Body of pancreas (tissue), 4 donors: ENCODE measurements around the gene RASSF10. TPM values are rescaled to one million over a fixed set of nuclear protein-coding genes. Genes with fewer than 3 reads are reported as not detected.

ENCODE experiments used
- ATAC-seq: fragments of 150-250 bp; one replicate; pipeline ENCODE4 v1.9.1; 2016
- DNase-seq, 4 donors: peaks; one replicate each; pipeline ENCODE4 v3.0.0-alpha.2; 2019
- H3K27ac ChIP-seq, 4 donors: fragments of 200-600 bp; sonication (generic); 1 replicate in 3 of 4; 2 replicates in 1 of 4; pipeline versions ENCODE4 v1.5.1 to v1.6.1; 2016 to 2019; ENCODE audit warnings: mild to moderate bottlenecking in 1 of 4, mixed read lengths in 1 of 4, moderate library complexity in 1 of 4
- H3K27me3 ChIP-seq, 2 donors: fragments of 200-600 bp; sonication (generic); one replicate each; pipeline ENCODE4 v1.6.0; 2016; ENCODE audit warnings: mild to moderate bottlenecking in 1 of 2
- H3K36me3 ChIP-seq, 2 donors: fragments of 200-600 bp; sonication (generic); replicated peaks in 1 of 2; 2 replicates each; pipeline ENCODE4 v1.5.1; 2016; ENCODE audit warnings: low read depth in 2 of 2; ENCODE audit not compliant: insufficient read depth in 1 of 2
- H3K4me1 ChIP-seq: fragments of 200-600 bp; sonication (generic); one replicate; pipeline ENCODE4 v1.6.0; 2016
- H3K4me3 ChIP-seq, 2 donors: fragments of 200-600 bp; sonication (generic); 1 replicate in 1 of 2; 2 replicates in 1 of 2; pipeline ENCODE4 v1.5.1; 2016 to 2019
- H3K9me3 ChIP-seq, 3 donors: fragments of 200-600 bp; sonication (generic); 1 replicate in 2 of 3; 2 replicates in 1 of 3; pipeline ENCODE4 v1.5.1; 2016
- CTCF ChIP-seq, 7 experiments: fragments of 450-650 bp in 4 of 7; fragments of 200-600 bp in 3 of 7; sonication (generic) in 3 of 7; IDR thresholded peaks; one replicate each; pipeline ENCODE4 v1.5.1; 2016 to 2019; ENCODE audit warnings: antibody characterized with exemption in 7 of 7
- POLR2A ChIP-seq, 3 donors: fragments of 450-650 bp; IDR thresholded peaks; one replicate each; pipeline ENCODE4 v1.6.1; 2016; ENCODE audit warnings: antibody characterized with exemption in 3 of 3, mild to moderate bottlenecking in 2 of 3
- WGBS, 2 donors: methylation state at CpG; one replicate each; pipeline ENCODE4 v1.1.5; 2017; 5-methylcytosine and 5-hydroxymethylcytosine counted together
- intact Hi-C: fragments of 100-400 bp; cut with DNase I; formaldehyde crosslinking; loops from one replicate; pipeline ENCODE4 v1.15.1; 2023
- total RNA-seq, 2 donors: library from RNA; depleted of rRNA; stranded (reverse); fragments of >200 nt; gene quantifications; one replicate each; pipeline ENCODE4 v1.1.0, GENCODE V29; 2016

Gene RASSF10
- total RNA-seq, 2 donors from 2014 or later = not detected

- no peaks in the 10 kb centered on the region for H3K27me3 ChIP-seq
- no peaks in the 10 kb centered on the region for H3K36me3 ChIP-seq
- no peaks in the 10 kb centered on the region for H3K4me1 ChIP-seq
- TF ChIP-seq CTCF (IDR thresholded peaks at IDR 0.05) = no peak
- no peak for TF ChIP-seq POLR2A (IDR thresholded peaks at IDR 0.05)
- no peak overlapping the region for H3K27ac ChIP-seq
- no peak for DNase-seq
- no peak for ATAC-seq
- 36 to 53% methylated on average over 7 to 8 of the region's 8 CpGs for WGBS, 2 donors
- no peaks in the 10 kb centered on the region for H3K9me3 ChIP-seq
- H3K4me3 ChIP-seq = no peak overlapping the region
- intact Hi-C loops = no loop called here
These were observed 29.0 kb upstream of the RASSF10 start for GRCh38 chr11:12979928-12980689.

GRCh38 chr11:12981676-12982522 is 27.2 kb upstream of the RASSF10 start:
- H3K4me3 ChIP-seq = no peak overlapping the region
- no peak for ATAC-seq
- H3K27me3 ChIP-seq = no peaks in the 10 kb centered on the region
- no peaks in the 10 kb centered on the region for H3K4me1 ChIP-seq
- no peaks in the 10 kb centered on the region for H3K36me3 ChIP-seq
- 71 to 81% methylated on average over 3 of the region's 3 CpGs for WGBS, 2 donors
- no peak for DNase-seq
- no peaks in the 10 kb centered on the region for H3K9me3 ChIP-seq
- TF ChIP-seq CTCF (IDR thresholded peaks at IDR 0.05) = no peak
- TF ChIP-seq POLR2A (IDR thresholded peaks at IDR 0.05) = no peak
- H3K27ac ChIP-seq = no peak overlapping the region
- intact Hi-C loops = no loop called here

- H3K9me3 ChIP-seq = no peaks in the 10 kb centered on the region
- DNase-seq (peak in 1 of 4 donors; percentile 11), ATAC-seq (no peak)
These were observed 25.8 kb upstream of the RASSF10 start for GRCh38 chr11:12983336-12983735.

GRCh38 chr11:12986194-12986898 is 22.8 kb upstream of the RASSF10 start:
- H3K4me3 ChIP-seq = no peak overlapping the region
- no peak overlapping the region for H3K27ac ChIP-seq
- H3K27me3 ChIP-seq = no peaks in the 10 kb centered on the region
- ATAC-seq (no peak), DNase-seq (no peak)
- no peaks in the 10 kb centered on the region for H3K36me3 ChIP-seq
- intact Hi-C loops = no loop called here
- no peaks in the 10 kb centered on the region for H3K4me1 ChIP-seq
- H3K9me3 ChIP-seq = no peaks in the 10 kb centered on the region
- TF ChIP-seq POLR2A (IDR thresholded peaks at IDR 0.05) = no peak
- WGBS, 2 donors = 87 to 91% methylated on average over 8 of the region's 8 CpGs

More at GRCh38 chr11:12983336-12983735, 25.8 kb upstream of the RASSF10 start:
- H3K36me3 ChIP-seq = no peaks in the 10 kb centered on the region
- H3K4me3 ChIP-seq = no peak overlapping the region
- no peak overlapping the region for H3K27ac ChIP-seq
- intact Hi-C loops = no loop called here
- TF ChIP-seq CTCF (IDR thresholded peaks at IDR 0.05) (no peak), POLR2A (IDR thresholded peaks at IDR 0.05) (no peak)
- no peaks in the 10 kb centered on the region for H3K27me3 ChIP-seq
- 60 to 81% methylated on average over 7 of the region's 7 CpGs for WGBS, 2 donors
- no peaks in the 10 kb centered on the region for H3K4me1 ChIP-seq
